ENCODE results near the gene CIAO2A. TPM values are rescaled to one million over a fixed set of nuclear protein-coding genes. Genes with fewer than 3 reads are reported as not detected.

CIAO2A gene
- total RNA-seq, 1 experiment from 2014 or later, result 38.7 TPM

DNA sequence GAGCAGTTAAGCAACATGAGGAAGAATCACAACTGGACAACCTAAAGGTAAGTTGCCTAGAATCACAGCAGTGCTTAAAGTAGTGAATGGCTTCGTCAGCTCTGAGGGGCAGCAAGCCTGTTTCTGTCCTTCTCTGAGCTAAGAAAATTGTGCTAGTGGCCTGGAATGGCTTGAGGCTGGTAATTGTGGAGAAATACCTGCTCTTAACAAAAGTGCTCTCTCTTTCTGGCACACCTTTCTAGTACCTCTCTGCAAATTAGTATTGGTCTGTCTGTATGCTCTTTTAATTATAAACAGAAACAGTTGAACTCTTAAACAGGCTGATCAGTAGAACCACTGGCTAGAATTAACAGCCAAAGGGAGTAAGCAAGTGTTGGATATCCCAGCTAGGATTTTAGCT lies 13.7 kb upstream of the CIAO2A start:
- Mint-ChIP-seq H3K27me3 (ENCODE audit: insufficient read depth, unreplicated experiment) (no peaks in the 10 kb centered on the region), H3K36me3 (ENCODE audit: insufficient read depth, unreplicated experiment) (peaks cover 7% of the 10 kb centered on the region), H3K27ac (ENCODE audit: low read depth, unreplicated experiment) (no peak overlapping the region), H3K4me3 (ENCODE audit: unreplicated experiment) (no peak overlapping the region), H3K4me1 (ENCODE audit: insufficient read depth, unreplicated experiment) (peaks cover 16% of the 10 kb centered on the region), H3K9me3 (ENCODE audit: unreplicated experiment) (no peaks in the 10 kb centered on the region)
- POLR2A ChIA-PET, result interaction anchor here (0.6 to 2.3 kb wide), 3 partner anchors 11 to 245 kb away, joined by 3 to 10 read pairs (median 6); partner anchors contain the start of genes CIAO2A and SNX1
- CTCF ChIA-PET, result interaction anchor here (1.1 to 2.6 kb wide), 2 partner anchors 42 to 46 kb away, joined by 3 to 9 read pairs; no protein-coding TSS in a partner anchor
- BruUV-seq (replicated peaks), result no TSS peak
- intact Hi-C loops (cut with micrococcal nuclease), result no loop called here
- no peak for TF ChIP-seq CTCF (IDR thresholded peaks at IDR 0.05; ENCODE audit: unreplicated experiment)
- DNase-seq (ENCODE audit: unreplicated experiment), result no peak

DNA sequence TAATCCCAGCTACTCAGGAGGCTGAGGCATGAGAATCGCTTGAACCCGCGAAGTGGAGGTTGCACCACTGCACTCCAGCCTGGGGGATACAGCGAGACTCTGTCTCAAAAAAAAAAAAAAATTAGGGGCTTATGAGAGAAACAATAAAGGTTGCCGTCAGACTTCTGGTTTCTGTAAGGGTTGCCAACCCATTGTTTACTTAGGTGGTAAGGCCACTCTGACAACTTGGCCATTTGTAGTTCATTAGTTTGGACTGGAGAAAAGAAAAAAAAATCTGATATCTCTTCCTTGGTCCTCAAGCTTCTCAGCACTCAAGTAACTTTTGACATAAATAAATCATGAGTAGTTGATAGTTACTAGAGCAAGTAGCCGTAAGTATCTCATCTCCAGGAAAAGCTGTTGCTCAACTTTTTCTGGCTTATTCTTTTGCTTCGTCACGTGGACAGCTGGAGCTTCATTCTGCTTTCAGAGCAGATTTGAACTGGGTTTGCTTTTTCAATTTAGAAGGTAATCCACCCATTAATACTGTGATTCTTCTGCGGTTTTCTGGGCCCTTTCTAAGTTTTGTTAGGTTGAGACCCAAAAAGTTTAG lies 11.6 kb upstream of the CIAO2A start:
- peak; percentile 71 for DNase-seq (ENCODE audit: unreplicated experiment)

DNA sequence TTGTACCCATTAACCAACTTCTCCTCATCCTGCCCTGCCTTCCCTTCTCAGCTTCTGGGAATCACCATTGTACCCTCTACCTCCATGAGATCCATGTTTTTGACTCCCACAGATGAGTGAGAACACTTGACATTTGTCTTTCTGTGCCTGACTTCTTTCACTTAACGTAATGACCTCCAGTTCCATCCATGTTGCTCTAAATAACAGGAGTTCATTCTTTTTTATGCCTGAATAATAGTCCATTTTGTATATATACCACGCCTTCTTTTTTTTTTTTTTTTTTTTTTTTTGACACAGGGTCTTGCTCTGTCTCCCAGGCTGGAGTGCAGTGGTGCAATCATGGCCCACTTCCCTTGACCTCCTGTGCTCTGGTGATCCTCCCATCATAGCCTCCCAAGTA lies 8.9 kb upstream of the CIAO2A start:
- DNase-seq (ENCODE audit: unreplicated experiment), result no peak
- peaks cover 12% of the 10 kb centered on the region for H3K36me3 Mint-ChIP-seq (ENCODE audit: insufficient read depth, unreplicated experiment)
- no peak overlapping the region for H3K27ac Mint-ChIP-seq (ENCODE audit: low read depth, unreplicated experiment)
- H3K9me3 Mint-ChIP-seq (ENCODE audit: unreplicated experiment), result no peaks in the 10 kb centered on the region
- no peak for TF ChIP-seq CTCF (IDR thresholded peaks at IDR 0.05; ENCODE audit: unreplicated experiment)
- H3K4me1 Mint-ChIP-seq (ENCODE audit: insufficient read depth, unreplicated experiment), result peaks cover 13% of the 10 kb centered on the region
- CTCF ChIA-PET, result no interaction called here
- no TSS peak for BruUV-seq (replicated peaks)
- intact Hi-C loops (cut with micrococcal nuclease), result no loop called here
- POLR2A ChIA-PET, result interaction anchor here (0.7 to 0.9 kb wide), 2 partner anchors 8 to 1027 kb away, joined by 3 read pairs; no protein-coding TSS in a partner anchor
- no peaks in the 10 kb centered on the region for H3K27me3 Mint-ChIP-seq (ENCODE audit: insufficient read depth, unreplicated experiment)
- H3K4me3 Mint-ChIP-seq (ENCODE audit: unreplicated experiment), result no peak overlapping the region

More for the DNA sequence above, 11.6 kb upstream of the CIAO2A start:
- Mint-ChIP-seq H3K9me3 (ENCODE audit: unreplicated experiment) (no peaks in the 10 kb centered on the region), H3K27ac (ENCODE audit: low read depth, unreplicated experiment) (no peak overlapping the region), H3K4me3 (ENCODE audit: unreplicated experiment) (no peak overlapping the region), H3K4me1 (ENCODE audit: insufficient read depth, unreplicated experiment) (peaks cover 5% of the 10 kb centered on the region), H3K36me3 (ENCODE audit: insufficient read depth, unreplicated experiment) (peaks cover 5% of the 10 kb centered on the region), H3K27me3 (ENCODE audit: insufficient read depth, unreplicated experiment) (no peaks in the 10 kb centered on the region)
- no TSS peak for BruUV-seq (replicated peaks)
- ChIA-PET CTCF (interaction anchor here (0.6 to 2.6 kb wide), 3 partner anchors 10 to 623 kb away, joined by 6 to 14 read pairs (median 9); no protein-coding TSS in a partner anchor), POLR2A (interaction anchor here (0.7 to 1.4 kb wide), 3 partner anchors 9 to 57 kb away, joined by 4 to 13 read pairs (median 9); partner anchors contain the start of genes CIAO2A, PPIB and SNX1)
- intact Hi-C loops (cut with micrococcal nuclease), result no loop called here
- TF ChIP-seq CTCF (IDR thresholded peaks at IDR 0.05; ENCODE audit: unreplicated experiment), result no peak

DNA sequence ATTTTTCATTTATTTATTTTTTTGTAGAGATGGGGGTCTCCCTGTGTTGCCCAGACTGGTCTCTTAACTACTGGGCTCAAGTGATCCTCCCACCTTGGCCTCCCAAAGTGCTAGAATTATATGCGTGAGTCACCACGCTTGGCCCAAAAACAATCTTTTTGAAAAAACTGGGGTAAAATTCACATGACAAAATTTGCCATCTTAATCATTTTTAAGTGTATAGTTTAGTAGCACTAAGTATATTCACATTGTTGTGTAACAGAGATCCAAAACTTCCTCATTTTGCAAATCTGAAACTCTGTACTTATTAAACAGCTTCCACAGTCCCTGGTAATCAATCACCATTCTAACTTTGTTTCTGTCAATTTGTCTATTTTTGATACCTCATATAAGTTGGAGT lies 7.3 kb upstream of the CIAO2A start:
- BruUV-seq (replicated peaks), result no TSS peak
- POLR2A ChIA-PET, result interaction anchor here (1.2 kb wide), 1 partner anchor 91 kb away, joined by 3 read pairs; no protein-coding TSS in a partner anchor
- Mint-ChIP-seq H3K4me3 (ENCODE audit: unreplicated experiment) (no peak overlapping the region), H3K36me3 (ENCODE audit: insufficient read depth, unreplicated experiment) (peaks cover 14% of the 10 kb centered on the region), H3K27ac (ENCODE audit: low read depth, unreplicated experiment) (no peak overlapping the region), H3K27me3 (ENCODE audit: insufficient read depth, unreplicated experiment) (no peaks in the 10 kb centered on the region), H3K4me1 (ENCODE audit: insufficient read depth, unreplicated experiment) (peaks cover 15% of the 10 kb centered on the region), H3K9me3 (ENCODE audit: unreplicated experiment) (no peaks in the 10 kb centered on the region)
- no peak for TF ChIP-seq CTCF (IDR thresholded peaks at IDR 0.05; ENCODE audit: unreplicated experiment)
- no peak for DNase-seq (ENCODE audit: unreplicated experiment)
- CTCF ChIA-PET, result no interaction called here
- intact Hi-C loops (cut with micrococcal nuclease), result no loop called here
